ENCODE data around the gene ZNF300. TPM values are rescaled to one million over a fixed set of nuclear protein-coding genes. Genes with fewer than 3 reads are reported as not detected.

The ZNF300 gene
- total RNA-seq, result 5.3 and 6.2 TPM in 2 replicates

DNA sequence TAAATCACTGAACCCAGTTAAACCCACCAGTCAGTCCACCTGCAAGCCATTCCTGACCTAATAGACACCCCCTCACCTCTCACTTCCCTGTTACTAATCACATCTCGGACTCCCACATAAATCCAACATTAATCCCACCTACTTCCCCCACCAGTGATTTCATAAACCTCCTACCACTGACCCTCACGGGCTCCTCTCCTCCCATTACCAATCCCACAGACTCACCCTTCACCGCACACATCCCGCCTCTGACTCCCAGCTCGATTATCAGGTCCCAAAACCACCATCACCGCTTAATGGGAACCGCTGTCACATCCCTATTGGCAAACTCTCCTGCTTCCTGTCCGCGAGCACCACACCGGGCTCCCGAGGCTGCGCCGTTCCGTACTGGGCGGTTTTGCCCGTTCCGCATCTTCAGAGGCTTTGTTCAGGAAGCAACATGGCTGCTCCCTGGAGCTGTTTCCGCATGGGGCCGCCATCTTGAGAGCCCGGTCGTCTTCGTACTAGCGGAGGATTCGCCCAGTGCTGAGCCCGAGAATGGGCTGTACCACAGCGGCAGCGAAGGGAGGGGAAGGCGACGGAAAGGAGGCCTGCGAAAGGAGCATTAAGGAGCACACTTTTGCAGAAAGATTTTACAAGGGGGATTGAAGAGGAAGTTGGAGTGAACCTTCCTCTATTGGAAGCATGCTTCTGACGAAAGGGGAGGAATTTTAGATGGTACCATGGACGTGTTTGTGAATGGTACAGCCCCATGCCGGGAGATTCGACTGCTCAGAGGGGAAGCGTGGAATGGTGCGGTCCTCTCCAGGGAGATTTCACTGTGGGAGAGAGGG lies at the start of gene ZNF300:
TSS of gene ZNF300 (minus strand) at position 502 of the 833 bp plus-strand sequence. CDS start 1,825 bp downstream, outside the sequence.

DNA sequence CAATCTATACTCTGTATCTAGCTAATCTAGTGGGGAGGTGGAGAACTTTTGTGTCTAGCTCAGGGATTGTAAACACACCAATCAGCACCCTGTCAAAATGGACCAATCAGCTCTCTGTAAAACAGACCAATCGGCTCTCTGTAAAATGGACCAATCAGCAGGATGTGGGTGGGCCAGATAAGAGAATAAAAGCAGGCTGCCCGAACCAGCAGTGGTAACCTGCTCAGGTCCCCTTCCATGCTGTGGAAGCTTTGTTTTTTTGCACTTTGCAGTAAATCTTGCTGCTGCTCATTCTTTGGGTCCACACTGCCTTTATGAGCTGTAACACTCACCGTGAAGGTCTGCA lies 58.5 kb downstream of the ZNF300 start, which contains the start of gene IRGM:
TSS of gene IRGM (plus strand) at position 214 of the 346 bp plus-strand sequence. CDS start 1,603 bp downstream, outside the sequence.

Other genes with a start within 250 kb of the ZNF300 start
- under 0.01 and 1.1 TPM in 2 replicates for gene MYOZ3, start 243.7 kb downstream of the ZNF300 start, total RNA-seq
- 38.2 and 46.9 TPM in 2 replicates for gene RBM22, start 203.9 kb downstream of the ZNF300 start, total RNA-seq
- gene DCTN4, start 146.0 kb downstream of the ZNF300 start, total RNA-seq, result 43.1 and 43.4 TPM in 2 replicates
- gene SMIM3, start 126.2 kb downstream of the ZNF300 start, total RNA-seq, result 2.0 and 3.9 TPM in 2 replicates
- gene IRGM, start 58.5 kb downstream of the ZNF300 start, total RNA-seq, result not detected in 2 replicates
- gene GPX3, start 115.6 kb upstream of the ZNF300 start, total RNA-seq, result 2.3 and 10.4 TPM in 2 replicates
- gene TNIP1, start 176.1 kb upstream of the ZNF300 start, total RNA-seq, result 101 and 123 TPM in 2 replicates

Measured in vein endothelial cell (primary cell).